ENCODE results near the gene PIP5KL1. TPM values are rescaled to one million over a fixed set of nuclear protein-coding genes. Genes with fewer than 3 reads are reported as not detected.

Gene PIP5KL1, protein sequence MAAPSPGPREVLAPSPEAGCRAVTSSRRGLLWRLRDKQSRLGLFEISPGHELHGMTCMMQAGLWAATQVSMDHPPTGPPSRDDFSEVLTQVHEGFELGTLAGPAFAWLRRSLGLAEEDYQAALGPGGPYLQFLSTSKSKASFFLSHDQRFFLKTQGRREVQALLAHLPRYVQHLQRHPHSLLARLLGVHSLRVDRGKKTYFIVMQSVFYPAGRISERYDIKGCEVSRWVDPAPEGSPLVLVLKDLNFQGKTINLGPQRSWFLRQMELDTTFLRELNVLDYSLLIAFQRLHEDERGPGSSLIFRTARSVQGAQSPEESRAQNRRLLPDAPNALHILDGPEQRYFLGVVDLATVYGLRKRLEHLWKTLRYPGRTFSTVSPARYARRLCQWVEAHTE
- total RNA-seq (2021) = 2.6 and 3.9 TPM in 2 replicates
- percentile 37 among the genes with signal in this experiment for Bru-seq, nascent RNA
- BruChase-seq, experiment 1, labeled RNA remaining after a 2-hour chase = percentile 47 among the genes with signal in this experiment
- percentile 53 among the genes with signal in this experiment for BruChase-seq, experiment 2, labeled RNA remaining after a 6-hour chase
- long read RNA-seq, partial matches to known transcripts = 0 of 3 reads
- long read RNA-seq, other reads (novel, unspliced or antisense) = 3 of 3 reads

DNA sequence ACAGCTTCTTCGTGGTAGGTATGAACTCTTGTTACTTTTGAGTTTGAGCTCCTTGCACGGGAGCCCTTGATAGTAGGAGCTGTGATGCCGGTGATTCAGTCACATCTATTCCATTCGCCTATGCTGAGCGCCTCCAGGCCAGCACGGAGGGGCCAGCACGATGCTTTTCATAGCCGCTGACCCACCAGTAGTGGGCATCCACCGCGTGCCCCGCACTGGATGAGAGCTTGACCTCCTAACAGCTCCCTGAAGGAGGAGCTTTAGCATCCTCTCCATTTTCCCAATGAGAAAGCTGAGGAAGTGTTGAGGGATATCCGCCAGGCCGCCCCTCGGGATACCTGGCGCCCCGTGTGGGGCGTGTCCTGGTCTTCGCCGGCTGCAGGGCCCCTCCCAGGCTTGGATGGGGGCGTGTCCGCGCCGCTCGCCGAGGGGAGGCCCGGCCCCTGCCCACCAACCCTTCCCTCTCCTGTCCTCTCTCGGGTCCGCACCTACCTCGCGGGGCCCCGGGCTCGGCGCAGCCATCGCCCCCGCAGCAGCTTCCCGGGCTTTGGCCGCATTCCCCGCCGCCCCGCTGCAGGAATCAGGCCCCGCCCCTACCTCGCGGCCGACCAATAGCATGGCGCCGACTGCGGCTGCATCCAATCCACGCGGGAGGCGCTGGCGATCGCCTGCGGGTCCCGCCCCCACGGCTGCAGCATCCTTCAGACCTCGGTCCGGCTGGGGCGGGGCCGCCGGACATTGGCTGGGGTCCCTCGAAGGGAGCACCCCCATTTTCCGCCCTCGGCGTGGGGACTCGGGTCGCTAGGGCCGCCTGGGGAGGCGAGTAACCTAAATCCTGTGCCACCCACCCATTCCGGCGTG, at the start of gene PIP5KL1:
TSS of gene PIP5KL1 (minus strand) at position 547 of the 861 bp plus-strand sequence. CDS start at position 522, 25 bp downstream.
- DNase-seq (ENCODE audit: low spot score) = peak; percentile 82

DNA sequence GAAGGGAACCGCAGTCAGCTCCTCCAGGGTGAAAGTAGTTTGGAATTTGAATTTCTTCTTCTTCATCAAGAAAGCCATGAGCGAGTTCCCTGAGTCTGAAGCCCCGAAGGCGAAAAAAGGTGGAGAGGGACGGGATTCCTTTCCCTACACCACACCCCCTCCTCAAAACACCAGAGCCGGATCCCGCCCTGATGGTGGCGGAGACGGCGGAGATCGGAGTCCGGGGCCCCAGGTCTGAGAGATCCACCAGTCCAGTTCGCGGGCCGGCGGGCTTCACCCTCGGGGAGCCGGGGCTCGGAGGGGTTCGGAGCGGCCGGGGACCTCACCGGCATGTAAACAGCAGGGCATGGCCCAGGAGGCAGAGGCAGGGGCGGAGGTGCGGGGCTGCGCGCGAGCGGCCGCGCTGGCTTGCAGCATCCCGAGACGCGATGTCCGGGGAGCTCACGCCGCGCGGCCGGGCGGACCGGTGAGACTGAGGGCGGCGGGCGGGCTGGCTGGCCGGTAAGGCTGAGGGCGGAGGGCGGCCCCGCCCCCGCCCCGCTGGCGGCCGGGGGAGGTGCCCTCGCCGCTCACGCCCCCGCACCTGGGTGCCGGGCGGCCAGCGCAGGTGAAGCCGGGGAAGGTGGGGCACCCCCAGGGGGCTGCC, 49.6 kb upstream of the PIP5KL1 start:
- Histone ChIP-seq H3K27ac (ENCODE audit: low read depth, low read length, poor library complexity, severe bottlenecking) (peak overlapping the region; percentile 69), H3K27me3 (replicated peaks; ENCODE audit: insufficient read depth, low read depth, low read length, poor library complexity) (no peaks in the 10 kb centered on the region), H3K4me1 (ENCODE audit: insufficient read depth, low read length, poor library complexity, severe bottlenecking) (peaks cover 23% of the 10 kb centered on the region), H3K4me3 (ENCODE audit: low read depth, low read length, poor library complexity, severe bottlenecking) (peak overlapping the region; percentile 96), H3K36me3 (ENCODE audit: insufficient read depth, low read length, poor library complexity, severe bottlenecking) (no peaks in the 10 kb centered on the region), H3K9me3 (ENCODE audit: low read depth, low read length, poor library complexity, severe bottlenecking) (no peaks in the 10 kb centered on the region)
- ChIA-PET POLR2A (ENCODE audit: low non-redundant PET) (no interaction called here), CTCF (interaction anchor here (1.5 kb wide), 1 partner anchor 37 kb away, joined by 5 read pairs; no protein-coding TSS in a partner anchor)
- intact Hi-C loops (cut with micrococcal nuclease; ENCODE audit: unreplicated experiment) = no loop called here
- no peak for TF ChIP-seq EZH2 (IDR thresholded peaks at IDR 0.05; ENCODE audit: borderline replicate concordance, low read depth, low read length, poor library complexity, severe bottlenecking)
- TF ChIP-seq, protein P1, sequence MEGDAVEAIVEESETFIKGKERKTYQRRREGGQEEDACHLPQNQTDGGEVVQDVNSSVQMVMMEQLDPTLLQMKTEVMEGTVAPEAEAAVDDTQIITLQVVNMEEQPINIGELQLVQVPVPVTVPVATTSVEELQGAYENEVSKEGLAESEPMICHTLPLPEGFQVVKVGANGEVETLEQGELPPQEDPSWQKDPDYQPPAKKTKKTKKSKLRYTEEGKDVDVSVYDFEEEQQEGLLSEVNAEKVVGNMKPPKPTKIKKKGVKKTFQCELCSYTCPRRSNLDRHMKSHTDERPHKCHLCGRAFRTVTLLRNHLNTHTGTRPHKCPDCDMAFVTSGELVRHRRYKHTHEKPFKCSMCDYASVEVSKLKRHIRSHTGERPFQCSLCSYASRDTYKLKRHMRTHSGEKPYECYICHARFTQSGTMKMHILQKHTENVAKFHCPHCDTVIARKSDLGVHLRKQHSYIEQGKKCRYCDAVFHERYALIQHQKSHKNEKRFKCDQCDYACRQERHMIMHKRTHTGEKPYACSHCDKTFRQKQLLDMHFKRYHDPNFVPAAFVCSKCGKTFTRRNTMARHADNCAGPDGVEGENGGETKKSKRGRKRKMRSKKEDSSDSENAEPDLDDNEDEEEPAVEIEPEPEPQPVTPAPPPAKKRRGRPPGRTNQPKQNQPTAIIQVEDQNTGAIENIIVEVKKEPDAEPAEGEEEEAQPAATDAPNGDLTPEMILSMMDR (conservative IDR thresholded peaks at IDR 0.05; ENCODE audit: low read depth, low read length) = no peak
- no TSS peak for BruUV-seq (replicated peaks)
- DNase-seq (ENCODE audit: low spot score) = peak; percentile 33

More for the DNA sequence above, at the start of gene PIP5KL1:
- ChIA-PET CTCF (interaction anchor here (0.7 kb wide), 1 partner anchor 9 kb away, joined by 3 read pairs; no protein-coding TSS in a partner anchor), POLR2A (ENCODE audit: low non-redundant PET) (no interaction called here)
- Histone ChIP-seq H3K4me3 (ENCODE audit: low read depth, low read length, poor library complexity, severe bottlenecking) (peak within 1 kb of the TSS; percentile 47), H3K4me1 (ENCODE audit: insufficient read depth, low read length, poor library complexity, severe bottlenecking) (peaks cover 10% of the 10 kb centered on the region), H3K9me3 (ENCODE audit: low read depth, low read length, poor library complexity, severe bottlenecking) (no peaks in the 10 kb centered on the region), H3K27me3 (replicated peaks; ENCODE audit: insufficient read depth, low read depth, low read length, poor library complexity) (no peaks in the 10 kb centered on the region), H3K36me3 (ENCODE audit: insufficient read depth, low read length, poor library complexity, severe bottlenecking) (peaks cover 6% of the 10 kb centered on the region), H3K27ac (ENCODE audit: low read depth, low read length, poor library complexity, severe bottlenecking) (no peak within 1 kb of the TSS)
- BruUV-seq (replicated peaks) = no TSS peak
- TF ChIP-seq EZH2 (IDR thresholded peaks at IDR 0.05; ENCODE audit: borderline replicate concordance, low read depth, low read length, poor library complexity, severe bottlenecking) = no peak
- TF ChIP-seq, protein P1 (conservative IDR thresholded peaks at IDR 0.05; ENCODE audit: low read depth, low read length) = no peak
- intact Hi-C loops (cut with micrococcal nuclease; ENCODE audit: unreplicated experiment) = no loop called here

All from A673 (cell line).